NCI-H187 treated with DMSO at 0.1 percent for 48 hours (cell line): ENCODE data around the gene ARL5A.
"Not testable (repeated sequence)": the region's sequence is repeated elsewhere in the genome, so short reads cannot be mapped to it uniquely, and the experiment has no call there.

ENCODE experiments used
- DNase-seq: peaks from one replicate; lab custom pipeline; 2025; lab: John Stamatoyannopoulos, UW

ARL5A gene, protein sequence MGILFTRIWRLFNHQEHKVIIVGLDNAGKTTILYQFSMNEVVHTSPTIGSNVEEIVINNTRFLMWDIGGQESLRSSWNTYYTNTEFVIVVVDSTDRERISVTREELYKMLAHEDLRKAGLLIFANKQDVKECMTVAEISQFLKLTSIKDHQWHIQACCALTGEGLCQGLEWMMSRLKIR

DNA sequence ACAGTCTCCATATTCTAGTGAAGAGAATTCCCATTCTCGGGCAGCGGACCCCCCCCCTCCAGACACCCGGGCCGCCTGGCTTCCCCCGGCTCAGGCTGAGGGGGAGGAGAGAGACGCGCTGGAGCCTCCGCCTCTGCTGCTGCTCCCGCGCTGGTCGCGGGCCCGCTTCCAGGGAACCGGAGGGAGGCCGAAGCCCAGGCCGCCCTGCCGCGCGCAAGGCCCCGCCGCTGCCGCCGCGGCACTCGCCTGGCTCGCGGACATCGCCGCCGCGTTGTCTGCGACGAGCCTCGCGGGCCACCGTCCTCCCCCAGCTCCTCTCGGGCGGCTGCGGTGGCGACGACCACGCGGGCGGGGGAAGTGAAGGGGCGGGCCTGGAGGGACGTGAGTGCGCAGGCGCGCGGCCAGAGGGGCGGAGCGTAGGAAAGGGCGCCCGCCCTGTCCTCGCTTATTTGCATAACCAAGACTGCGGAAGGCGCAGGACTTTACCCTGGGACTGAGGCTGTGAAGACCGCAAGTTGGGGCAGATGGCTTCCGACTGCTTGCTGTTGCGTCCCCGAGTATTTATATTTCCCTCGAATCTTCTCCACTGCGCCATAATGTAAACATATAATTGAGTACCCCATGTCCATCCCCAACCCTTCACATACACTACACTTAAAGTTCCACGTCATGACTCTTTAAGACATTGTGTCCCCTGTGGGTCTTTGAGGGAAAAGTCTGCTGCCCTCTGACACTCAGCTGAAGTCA, at the start of gene ARL5A:
Gene ARL5A, minus strand, starts transcription at position 279 of the 747 bp plus-strand sequence. Its CDS starts 245 bp downstream, at position 34.
- DNase-seq, result peak; percentile 20

DNA sequence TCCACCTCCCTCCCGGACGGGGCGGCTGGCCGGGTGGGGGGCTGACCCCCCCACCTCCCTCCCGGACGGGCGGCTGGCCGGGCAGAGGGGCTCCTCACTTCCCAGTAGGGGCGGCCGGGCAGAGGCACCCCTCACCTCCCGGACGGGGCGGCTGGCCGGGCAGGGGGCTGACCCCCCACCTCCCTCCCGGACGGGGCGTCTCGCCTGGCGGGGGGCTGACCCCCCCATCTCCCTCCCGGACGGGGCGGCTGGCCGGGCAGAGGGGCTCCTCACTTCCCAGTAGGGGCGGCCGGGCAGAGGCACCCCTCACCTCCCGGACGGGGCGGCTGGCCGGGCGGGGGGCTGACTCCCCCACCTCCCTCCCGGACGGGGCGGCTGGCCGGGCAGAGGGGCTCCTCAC, 47.4 kb upstream of the ARL5A start:
- not testable (repeated sequence) for DNase-seq

DNA sequence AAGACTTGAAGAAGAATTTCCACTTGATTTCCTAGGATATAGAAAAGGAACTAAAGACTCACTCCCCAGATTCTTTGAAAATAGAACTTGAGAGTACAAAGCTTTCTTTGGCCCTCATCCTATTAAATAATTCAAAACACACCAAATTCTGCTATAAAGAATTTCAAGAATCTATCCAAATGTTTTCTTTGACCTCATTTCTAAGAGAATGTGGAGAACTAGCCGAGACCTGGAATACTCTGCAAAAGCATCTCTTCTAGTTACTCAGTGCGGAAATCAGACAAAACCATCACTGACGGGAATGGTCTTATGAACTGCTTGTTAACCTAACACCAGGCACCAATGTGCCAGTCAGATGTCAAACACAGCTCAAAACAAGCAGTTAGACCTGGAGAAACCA, 44.2 kb upstream of the ARL5A start:
- no peak for DNase-seq

DNA sequence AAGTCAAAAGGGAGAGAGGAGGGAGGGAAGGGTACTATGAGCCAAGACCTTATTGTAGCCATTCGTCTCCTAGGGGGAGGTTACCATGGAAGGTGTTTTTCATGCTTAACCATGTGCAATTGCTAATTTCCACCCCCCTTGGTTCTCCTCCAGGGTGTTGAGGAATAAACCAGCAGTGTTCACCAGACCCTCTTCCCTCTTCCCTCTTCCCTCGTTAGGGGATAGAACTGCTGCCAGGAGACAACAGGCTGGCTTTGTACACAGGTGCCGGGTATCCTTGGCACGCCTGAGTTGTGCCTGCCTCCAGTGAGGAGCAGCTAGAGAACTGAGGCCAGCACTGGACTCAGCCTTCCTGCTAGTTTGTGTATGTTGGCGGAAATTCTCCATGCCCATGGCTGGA, 41.1 kb upstream of the ARL5A start:
- DNase-seq, result no peak

DNA sequence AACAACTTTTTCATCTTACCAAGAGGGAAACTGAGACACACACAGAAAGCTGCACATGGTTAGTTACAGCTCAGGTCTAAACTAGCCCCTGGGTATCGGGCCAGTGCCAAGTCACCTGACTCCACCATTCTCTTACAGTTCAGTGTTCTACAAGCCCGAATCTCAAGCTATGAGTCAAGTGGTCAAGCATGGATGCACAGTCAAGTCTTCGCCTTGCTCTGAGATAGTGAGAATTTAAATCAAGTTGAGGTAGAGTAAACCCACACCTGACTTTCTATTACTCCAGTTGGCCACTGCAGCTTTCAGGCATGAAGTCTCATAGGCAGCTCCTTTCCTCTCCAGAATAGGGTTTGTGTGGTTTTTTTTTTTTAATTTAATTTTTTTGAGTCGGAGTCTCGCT, 34.5 kb upstream of the ARL5A start:
- peak; percentile 74 for DNase-seq

DNA sequence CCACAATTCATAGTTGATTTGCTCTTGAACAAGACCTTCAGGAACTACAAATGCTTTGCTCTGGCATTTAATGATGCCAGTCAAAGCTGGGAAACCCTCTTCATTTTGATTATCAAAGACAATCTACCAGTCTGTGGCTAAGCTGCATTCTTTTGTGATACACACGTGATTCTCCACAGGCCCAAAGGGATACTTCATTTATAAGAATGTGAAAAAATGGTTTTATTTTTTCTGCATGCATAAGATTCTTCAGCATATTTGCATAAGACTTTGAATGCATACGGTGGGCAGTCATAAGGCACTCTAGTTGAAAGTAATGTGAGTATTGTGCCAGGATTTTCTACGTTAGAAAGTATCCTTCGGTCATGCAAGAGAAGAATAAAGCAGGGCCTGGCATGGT, 33.0 kb upstream of the ARL5A start:
- DNase-seq, result no peak

DNA sequence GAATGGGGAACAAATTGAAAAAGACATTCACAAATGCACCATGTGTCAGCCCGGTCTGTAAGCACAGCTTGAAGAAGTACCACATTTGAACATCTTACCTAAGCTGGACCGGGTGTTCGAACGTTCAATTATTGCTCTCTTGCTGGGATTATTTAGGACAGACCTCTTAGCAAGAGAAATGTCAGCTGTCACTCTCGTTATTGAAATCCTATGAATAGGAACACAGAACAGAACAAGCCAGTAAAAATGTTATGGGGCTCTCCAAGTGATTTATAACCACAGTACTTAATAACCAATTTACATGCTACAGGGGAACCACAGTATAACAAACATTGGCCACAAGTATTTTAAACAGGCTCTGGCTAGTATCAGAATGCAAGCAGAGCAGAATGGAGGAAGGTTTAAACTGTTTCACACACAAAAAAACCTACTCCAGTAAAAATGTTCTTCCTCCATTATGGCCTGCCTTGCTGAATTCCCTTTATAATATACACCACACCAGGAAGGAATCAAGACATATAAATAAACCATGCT, 32.5 kb upstream of the ARL5A start:
- DNase-seq, result no peak

DNA sequence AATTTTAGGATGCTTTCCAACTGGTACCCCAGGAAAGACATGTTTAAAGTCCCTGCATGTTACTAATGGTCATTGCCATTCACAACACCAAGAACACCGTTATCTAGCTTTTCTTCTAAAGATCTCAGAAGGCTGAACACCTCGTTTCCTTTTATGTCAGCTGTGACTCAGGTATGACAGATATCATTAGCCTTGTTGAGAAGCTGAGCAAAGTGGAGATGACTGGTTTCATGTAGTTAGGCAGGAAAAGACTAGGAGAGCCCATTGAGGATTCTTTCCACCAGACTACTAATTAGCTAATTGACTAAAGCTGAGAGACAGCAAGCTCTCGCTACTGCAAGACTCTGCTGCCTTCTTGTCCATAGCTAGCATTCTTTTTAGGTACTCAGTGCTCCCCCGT, 32.0 kb upstream of the ARL5A start:
- DNase-seq, result no peak

DNA sequence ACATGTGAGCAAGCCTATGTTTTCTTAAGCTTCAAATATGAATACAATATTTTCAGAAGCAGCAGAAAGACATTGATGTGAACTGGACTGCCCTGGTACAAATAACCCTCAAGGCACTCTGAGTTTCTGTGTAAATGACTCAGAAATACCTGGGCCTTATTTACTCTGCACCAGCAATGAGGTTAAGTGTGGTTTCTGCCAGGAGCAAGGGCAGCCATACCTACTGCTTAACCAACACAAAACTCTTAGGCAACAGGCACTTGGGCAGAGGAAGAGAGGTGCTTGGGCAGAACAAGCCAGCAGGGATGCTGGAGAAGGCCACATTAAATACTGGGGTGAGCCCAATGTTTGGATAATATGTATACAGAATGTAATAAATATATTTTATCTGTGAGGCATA, 29.4 kb upstream of the ARL5A start:
- DNase-seq, result no peak

DNA sequence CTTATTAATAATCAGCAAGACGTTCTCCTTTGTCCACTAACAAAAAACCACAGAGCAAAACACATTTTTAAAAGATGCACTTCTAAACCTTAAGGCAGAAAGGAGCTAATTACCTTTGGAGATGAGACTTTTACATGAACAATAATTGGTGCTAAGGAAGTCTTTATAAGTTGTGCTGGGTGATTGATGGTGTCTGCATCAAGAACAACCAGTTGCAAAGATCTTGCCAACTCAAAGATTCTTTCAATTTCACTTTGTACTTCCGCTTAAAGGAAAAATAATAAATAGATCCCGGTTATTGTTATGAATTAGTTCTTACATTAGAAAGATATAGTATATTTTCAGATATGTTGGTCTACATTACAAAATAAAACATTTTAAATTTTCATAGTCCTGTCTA, 26.9 kb upstream of the ARL5A start:
- DNase-seq, result no peak

DNA sequence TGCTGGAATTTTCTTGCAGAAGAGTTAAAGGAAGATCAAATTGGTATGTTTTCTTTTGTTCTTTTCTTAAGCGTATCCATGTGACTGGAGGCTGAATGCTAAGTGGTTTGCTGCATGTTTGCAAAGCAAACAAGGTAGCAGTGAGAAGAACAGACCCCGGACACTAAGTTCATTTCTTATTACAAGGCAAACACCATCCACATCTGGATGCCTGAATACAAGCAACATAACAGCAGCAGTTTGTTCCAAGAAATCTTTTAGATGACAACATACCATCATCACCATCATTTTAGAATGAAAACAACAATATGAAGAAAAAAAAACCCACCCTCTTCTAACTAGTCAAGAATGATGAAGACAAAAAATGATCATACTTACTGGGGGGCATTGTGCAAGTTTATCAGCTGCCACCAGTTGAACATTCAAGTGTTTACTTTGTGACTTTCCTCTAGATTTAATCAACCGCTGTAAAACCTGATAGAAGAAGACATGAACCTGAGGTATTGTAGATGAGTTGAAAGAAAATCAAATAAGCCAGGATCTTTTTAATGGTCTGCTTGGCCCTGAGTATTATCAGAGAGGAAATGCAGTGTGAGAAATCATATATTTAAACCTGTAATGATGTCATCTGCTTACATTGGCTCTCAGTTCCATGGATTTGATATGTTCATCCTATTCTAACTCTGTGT, 25.0 kb upstream of the ARL5A start:
- no peak for DNase-seq

DNA sequence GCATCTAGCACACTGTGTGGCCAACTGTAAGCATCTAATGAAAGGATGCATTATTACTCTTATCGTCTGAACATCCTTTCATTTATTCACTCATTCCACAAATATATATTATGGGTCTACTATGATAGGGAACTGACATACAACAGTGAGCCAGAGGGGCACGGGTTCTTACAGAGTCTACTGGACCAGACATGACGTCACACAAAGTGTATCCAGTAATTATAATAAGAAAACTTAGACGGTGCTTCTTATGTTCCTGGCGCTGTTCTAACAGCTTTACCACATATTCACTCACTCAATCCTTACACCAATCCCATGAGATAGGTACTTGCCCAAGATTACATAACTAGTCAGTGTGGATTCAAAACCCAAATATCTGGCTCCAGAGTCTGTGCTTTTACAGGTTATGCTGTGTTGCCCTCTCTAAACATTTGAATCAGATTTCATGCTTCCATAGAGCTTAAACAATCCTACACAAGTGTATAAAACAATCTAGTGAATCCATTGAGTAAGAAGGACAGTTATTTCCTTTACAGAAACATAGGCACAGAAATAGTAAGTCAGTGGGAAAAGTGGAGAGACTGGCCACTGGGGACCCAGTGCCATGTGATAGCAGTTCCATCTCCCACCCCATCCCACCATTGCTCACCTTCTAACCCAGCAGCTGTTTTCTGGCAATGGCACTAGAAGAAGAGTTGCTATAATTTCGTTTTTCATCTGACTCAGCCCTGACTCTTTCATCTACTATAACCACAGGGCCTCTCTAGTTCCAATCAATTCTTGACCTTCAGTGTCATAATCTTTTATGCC, 24.2 kb upstream of the ARL5A start:
- no peak for DNase-seq

DNA sequence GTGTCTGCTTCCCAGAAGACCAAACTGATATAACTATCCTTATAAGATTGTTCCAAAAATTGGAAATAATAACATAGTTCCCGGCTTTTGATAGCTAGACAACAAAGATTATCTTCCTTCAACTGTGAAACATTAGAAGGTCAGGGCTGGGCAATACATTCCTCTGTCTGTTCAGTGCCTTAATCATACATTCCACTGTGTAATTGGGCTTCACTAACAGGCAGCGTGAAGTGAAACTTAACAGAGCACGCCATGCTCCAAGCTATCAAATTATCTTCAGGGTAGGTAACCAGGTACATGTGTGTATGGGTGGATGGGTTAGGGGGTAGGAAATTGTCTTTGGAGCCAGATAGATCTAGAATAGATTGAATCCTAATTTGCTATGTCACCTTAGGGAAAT, 23.5 kb upstream of the ARL5A start:
- DNase-seq, result no peak

DNA sequence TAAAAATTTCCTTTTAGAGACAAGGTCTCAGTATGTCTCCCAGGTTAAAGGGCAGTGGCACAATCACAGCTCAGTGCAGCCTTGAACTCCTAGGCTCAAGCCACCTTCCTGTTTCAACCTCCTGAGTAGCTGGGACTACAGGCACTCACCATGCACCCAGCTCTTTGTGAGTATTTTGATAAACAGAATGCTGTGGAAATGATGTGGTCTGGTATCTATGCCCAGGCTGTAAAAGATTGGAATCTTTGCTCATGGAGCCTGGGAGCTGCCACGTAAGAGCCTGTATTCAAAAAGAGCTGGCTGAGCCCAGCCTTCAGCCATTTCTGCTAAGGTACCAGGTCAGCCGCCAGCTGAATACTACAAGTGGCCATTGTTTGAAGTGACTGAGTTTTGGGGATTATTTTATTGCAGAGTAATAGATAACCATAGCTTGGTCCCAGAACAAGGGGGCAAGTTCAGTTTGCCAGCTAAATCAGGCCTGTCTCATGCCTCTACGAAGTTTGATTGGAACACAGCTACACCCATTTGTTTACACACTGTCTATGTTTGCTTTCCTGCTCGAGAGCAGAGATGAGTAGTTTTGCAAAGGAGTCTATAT, 21.3 kb upstream of the ARL5A start:
- DNase-seq, result no peak

DNA sequence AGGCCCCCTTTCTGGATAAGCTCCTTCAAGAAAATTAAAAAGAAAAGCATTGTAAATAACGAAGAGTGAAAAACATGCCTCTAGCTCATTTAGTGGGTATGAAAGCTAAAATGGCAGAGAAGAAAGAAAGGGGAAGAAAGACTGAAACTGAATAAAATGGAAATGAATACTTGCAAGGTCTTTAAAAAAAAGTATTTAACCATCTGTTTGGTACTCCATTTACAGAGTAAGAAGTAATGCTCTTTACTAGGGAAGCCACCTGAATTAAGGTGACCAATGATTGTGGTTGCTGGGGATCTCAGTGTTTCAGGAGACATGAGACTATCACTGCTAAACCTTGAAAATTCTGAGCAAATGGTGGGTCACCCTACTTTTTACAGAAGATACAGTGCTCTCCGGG, 17.7 kb upstream of the ARL5A start:
- no peak for DNase-seq

DNA sequence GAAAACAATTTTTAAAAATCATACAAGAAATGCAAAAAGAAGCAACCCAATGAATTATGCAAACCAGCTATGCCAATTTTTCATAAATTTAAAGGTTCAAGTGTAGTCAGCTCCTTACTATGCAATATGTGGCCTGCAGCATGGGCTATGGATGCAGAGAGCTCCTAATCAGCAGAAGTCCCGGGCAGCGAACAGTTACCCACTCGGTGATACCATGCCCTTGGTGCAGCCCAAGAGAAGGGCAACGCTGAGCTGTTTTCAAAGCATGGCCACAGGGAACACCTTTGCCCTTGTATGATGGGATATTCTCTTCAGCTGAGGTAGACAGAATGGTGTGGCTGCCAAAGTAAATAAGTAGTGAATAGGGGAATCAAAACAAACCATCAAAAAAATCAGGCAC, 17.3 kb upstream of the ARL5A start:
- DNase-seq, result no peak

DNA sequence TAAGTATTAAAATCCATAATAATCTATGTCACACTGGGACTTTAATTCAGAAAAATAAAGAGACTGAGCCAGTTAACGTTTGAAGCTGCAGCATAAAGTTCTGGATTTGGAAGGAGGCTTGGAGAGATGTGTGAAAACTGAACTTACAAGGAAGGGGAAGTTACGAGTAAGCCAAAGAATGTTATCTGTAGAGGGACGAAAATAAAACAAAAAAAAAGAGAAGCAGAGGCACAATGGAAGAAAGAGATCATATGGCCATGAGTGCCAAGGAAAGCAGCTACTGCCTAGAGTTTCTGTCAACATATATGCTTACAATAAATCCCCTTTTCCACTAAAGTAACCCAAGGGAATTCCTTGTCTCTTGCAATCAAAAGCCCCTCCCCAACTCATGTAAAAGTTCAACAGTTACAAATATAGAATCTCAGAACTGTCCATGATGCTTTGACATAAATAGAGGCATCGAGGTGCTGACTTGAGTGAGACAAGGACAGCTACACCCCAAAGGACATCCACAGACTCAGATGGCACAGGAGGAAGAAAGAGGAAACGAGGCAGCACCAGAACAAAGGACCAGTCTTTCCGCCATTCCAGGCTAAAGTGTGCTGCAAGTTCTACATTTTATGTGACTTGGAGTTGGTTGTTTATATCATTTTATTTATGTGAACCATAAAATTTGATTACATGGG, 16.1 kb upstream of the ARL5A start:
- DNase-seq, result no peak

DNA sequence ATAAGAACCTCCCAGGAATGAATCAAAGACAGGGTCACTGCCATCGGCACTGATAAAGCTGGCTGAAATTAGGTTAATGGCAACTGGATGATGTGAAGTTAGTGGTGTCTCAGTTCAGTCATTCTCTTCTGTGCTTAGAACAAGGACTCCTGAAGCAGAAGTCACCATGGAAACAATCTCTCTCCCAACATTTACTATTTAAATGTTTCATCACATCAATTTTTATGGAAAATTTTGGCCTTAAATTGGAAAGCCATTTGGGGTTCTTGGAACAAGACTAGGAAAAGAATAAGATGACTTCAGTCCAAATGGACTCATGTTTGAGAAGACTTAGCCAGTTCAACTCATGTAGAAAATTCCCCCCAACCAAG, 15.5 kb upstream of the ARL5A start:
- DNase-seq, result no peak

DNA sequence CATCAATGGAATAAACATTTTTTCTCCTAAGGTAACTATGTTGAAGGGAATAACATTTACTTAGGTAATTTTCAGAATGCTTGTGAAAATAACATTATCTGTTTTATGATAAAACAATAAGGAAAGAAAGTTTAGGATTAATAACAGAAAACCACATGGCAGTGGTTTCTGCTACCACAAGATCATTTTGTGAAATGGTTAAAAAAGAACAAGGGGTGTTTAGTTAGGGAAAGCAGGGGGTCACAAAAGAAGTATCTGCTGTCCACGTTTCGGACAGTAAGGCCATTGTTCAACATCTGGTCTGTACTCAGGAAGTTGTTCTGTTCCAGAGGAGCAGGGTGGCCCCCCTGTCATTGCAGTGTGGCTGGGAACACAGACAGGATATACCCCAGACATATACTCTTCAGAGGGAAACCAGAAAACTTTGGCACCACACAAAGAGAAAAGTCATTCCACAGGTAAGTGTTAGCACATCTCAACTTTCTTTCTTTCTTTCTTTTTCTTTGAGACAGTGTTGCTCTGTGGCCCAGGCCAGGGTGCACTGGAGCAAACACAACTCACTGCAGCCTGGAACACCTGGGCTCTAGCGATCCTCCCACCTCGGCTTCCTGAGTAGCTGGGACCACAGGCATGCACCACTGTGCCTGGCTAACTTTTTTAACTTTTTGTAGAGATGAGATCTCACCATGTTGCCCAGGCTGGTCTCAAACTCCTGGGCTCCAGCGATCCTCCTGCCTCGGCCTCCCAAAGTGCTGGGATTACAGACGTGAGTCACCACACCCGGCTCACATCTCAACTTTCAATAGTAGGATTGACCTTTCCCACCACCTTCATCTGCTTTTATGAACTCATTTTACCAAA, 14.8 kb upstream of the ARL5A start:
- DNase-seq, result no peak

DNA sequence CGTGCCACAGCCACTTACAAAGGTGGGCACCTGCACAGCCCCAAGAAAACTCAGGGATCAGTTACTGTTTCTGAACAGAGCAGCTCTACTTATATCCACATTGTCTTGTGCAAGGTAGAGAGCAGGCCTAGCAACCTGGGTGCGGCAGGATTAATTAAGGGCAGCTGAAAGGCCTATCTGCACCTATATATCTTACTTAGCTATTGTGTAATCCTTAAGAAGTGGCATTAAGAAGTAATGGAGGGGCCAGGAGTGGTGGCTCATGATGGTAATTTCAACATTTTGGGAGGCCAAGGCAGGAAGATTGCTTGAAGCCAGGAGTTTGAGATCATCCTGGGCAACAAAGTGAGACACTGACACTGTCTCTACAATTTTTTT, 12.8 kb upstream of the ARL5A start:
- DNase-seq, result no peak
